ENCODE data around the gene THBS3. TPM values are rescaled to one million over a fixed set of nuclear protein-coding genes. Genes with fewer than 3 reads are reported as not detected.

THBS3 gene
- total and polyA plus RNA-seq, 9 of the 15 experiments (the other 6 are each of a cell fraction or from before 2014, with no cell fraction given): 0.59 to 8.3 (median 3.2) TPM

DNA sequence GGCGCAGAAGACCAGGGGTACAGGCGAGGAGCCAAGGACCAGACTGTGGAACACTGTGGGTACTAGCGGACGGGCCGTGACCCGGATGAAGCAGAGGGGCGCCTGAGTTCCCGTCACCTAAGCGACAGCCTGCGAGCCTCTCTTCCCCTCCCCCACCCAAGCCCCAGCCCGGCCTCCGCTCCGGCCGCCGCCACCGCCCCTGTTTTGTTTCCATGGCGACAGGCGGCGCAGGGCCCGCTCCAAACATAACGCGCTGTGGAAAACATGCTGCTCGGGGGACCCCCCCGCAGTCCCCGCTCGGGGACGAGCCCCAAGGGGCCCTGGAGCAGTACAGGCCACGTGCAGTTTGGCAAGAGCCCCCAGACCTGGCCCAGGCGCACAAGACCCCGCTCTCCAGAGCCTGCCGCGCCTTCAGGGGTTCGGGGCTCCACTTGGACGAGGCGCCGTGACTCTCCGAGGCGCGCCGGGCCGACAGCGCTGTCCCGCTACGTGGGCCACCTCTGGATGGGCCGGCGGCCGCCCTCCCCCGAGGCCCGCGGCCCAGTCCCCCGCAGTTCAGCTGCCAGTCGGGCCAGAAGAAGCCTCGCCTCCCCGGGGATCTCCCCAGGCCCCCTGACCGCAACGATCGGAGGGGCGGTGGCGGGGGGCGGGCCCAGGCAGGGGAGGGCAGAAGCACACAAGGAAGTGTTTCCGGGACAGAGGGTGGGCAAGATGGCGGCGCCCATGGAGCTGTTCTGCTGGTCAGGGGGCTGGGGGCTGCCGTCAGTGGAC lies 1.0 kb upstream of the THBS3 start, which contains the start of gene MTX1 (continued):
- TF ChIP-seq CBFA2T3 (IDR thresholded peaks at IDR 0.05): no peak

DNA sequence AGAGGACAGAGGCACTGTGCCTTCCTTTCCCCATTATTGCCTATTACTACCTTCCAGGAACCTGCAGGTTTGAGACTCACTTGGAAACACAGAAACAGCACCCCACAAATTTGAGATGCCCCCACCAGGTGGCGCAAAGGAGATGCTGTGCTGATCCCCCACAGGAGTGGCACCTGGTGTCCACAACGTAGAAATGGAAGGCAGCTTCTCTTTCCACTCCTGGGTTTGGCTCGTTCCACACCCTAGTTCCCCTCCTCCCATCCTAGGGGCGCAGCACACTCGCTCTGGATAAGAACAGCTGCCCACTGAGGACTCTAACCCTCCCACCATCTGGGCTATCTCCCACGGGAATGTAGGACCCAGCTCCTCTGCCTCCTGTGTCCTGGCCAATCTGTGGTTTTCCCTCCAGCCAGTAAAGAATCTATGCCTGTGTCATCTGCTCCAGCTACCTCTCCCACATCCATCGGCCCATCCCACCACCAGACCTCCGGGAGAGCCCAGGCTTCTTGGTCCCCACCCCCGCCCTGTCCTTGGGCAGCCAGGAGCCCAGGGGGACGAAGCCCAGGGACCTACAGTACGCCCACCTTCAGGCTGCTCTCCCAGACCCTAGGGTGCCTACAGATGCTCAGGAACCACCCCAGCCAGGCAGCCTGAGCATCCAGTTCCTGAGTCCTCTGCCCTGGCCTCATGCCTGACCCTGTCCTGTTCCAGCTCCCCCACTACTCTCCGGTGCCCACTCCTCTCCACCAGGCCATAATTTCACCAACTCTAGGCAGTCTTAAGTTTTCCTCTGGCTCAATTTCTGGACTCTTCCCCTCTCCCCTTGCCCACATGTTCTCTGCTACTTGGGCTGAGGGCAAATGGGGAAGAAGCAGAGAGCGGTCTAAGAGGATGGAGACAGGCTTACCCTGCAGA lies 549 bp downstream of the THBS3 start:
- peak overlapping the region; percentile 23 to 100 for H3K9ac ChIP-seq (ENCODE audit: insufficient read depth in 1 of 2, low read depth in 2 of 2, low read length in 2 of 2)
- BruUV-seq (replicated peaks): no TSS peak
- H3K4me2 ChIP-seq (ENCODE audit: insufficient read depth, low read length): peak overlapping the region; percentile 44
- no peaks in the 10 kb centered on the region for H4K20me1 ChIP-seq (replicated peaks; ENCODE audit: control insufficient read depth, insufficient read depth, low read length)
- H3K4me3 ChIP-seq: no peak overlapping the region
- CTCF ChIA-PET (ENCODE audit: low intra/inter-chr PET ratio): interaction anchor here (0.6 to 2.2 kb wide), 5 partner anchors 19 to 385 kb away, joined by 3 to 31 read pairs (median 4); no protein-coding TSS in a partner anchor
- H2AFZ ChIP-seq (ENCODE audit: low read depth, low read length): peak overlapping the region; percentile 72
- POLR2A ChIA-PET: interaction anchor here (0.8 to 1.2 kb wide), 11 partner anchors 10 to 112 kb away, joined by 3 to 7 read pairs (median 4); partner anchors contain the start of gene ENTREP3
- peak overlapping the region; percentile 24; the same call in 2 of the 3 replicates for H3K27ac ChIP-seq (ENCODE audit: extremely low read depth, low read depth, low read length)
- WGBS (ENCODE audit: insufficient coverage, low coverage, missing lambda C conversion rate): 33% methylated on average over 12 of the region's 13 CpGs
- intact Hi-C loops (cut with micrococcal nuclease): loop anchor here (1.0 to 2.0 kb wide), 3 partner anchors 19 to 116 kb away; no protein-coding TSS in a partner anchor
- H3K36me3 ChIP-seq (ENCODE audit: control insufficient read depth, insufficient read depth, low read length): peaks cover 23% of the 10 kb centered on the region; the same call in 2 of the 3 replicates
- peak; percentile 72 to 91 (median 80) for DNase-seq (ENCODE audit: extremely low read depth in 1 of 4, low spot score in 3 of 4)
- H3K4me1 ChIP-seq (replicated peaks in 1 of 2; ENCODE audit: control insufficient read depth in 2 of 2, insufficient read depth in 2 of 2, low read length in 2 of 2): peaks cover 19 to 32% of the 10 kb centered on the region in 2 experiments
- peaks cover 3% of the 10 kb centered on the region; the same call in 1 of the 2 replicates for H3K9me3 ChIP-seq (replicated peaks; ENCODE audit: control insufficient read depth, insufficient read depth, low read depth, low read length)
- peaks cover 18% of the 10 kb centered on the region for H3K79me2 ChIP-seq (ENCODE audit: control insufficient read depth, insufficient read depth, low read length)
- no peaks in the 10 kb centered on the region for H3K9me1 ChIP-seq (ENCODE audit: control insufficient read depth, insufficient read depth, low read length)
- no peaks in the 10 kb centered on the region for H3K27me3 ChIP-seq (ENCODE audit: control insufficient read depth in 2 of 2, insufficient read depth in 2 of 2, low read length in 2 of 2)
- in situ Hi-C loops (cut with MboI): loop anchor here (5.0 kb wide), 1 partner anchor 390 kb away; no protein-coding TSS in a partner anchor
- FAIRE-seq: peak; percentile 97
- ATAC-seq: peak; percentile 74
- TF ChIP-seq TCF7L2 (IDR thresholded peaks at IDR 0.05; ENCODE audit: low read depth, low read length) (no peak), JUND (IDR thresholded peaks at IDR 0.05; ENCODE audit: borderline replicate concordance, low read depth, low read length) (peak; percentile 39; the same call in 1 of the 2 replicates), JUND (tag; IDR thresholded peaks at IDR 0.05; ENCODE audit: borderline replicate concordance, low read depth, low read length) (0 out of 3 replicates have a peak, but pooled peaks have one; percentile 37), RBM15 (IDR thresholded peaks at IDR 0.05; ENCODE audit: insufficient read depth, low read length) (no peak), SPI1 (IDR thresholded peaks at IDR 0.05; ENCODE audit: borderline replicate concordance, low read depth, low read length) (no peak), HMGN3 (IDR thresholded peaks at IDR 0.05; ENCODE audit: borderline replicate concordance, extremely low read depth, insufficient read length, low read depth, low read length) (no peak), BCLAF1 (IDR thresholded peaks at IDR 0.05; ENCODE audit: borderline replicate concordance in 1 of 2, control insufficient read depth in 1 of 2, low read depth in 2 of 2, low read length in 1 of 2) (no peak), NBN (IDR thresholded peaks at IDR 0.05; ENCODE audit: low read depth) (0 out of 2 replicates have a peak, but pooled peaks have one; percentile 43), CBX2 (IDR thresholded peaks at IDR 0.05; ENCODE audit: insufficient read depth, low read length, poor library complexity, severe bottlenecking) (no peak)
- TF ChIP-seq, protein P1, sequence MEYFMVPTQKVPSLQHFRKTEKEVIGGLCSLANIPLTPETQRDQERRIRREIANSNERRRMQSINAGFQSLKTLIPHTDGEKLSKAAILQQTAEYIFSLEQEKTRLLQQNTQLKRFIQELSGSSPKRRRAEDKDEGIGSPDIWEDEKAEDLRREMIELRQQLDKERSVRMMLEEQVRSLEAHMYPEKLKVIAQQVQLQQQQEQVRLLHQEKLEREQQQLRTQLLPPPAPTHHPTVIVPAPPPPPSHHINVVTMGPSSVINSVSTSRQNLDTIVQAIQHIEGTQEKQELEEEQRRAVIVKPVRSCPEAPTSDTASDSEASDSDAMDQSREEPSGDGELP (CRISPR knock-in tag; IDR thresholded peaks at IDR 0.05; ENCODE audit: borderline replicate concordance): peak; percentile 47; the same call in 1 of the 2 replicates
